Adipose tissue (tissue), 3 donors: ENCODE measurements around the gene C20orf96. TPM values are rescaled to one million over a fixed set of nuclear protein-coding genes. Genes with fewer than 3 reads are reported as not detected.
"Not testable (repeated sequence)": the region's sequence is repeated elsewhere in the genome, so short reads cannot be mapped to it uniquely, and the experiment has no call there.

Experiments used
- H3K27ac ChIP-seq: one replicate; pipeline ENCODE4 v1.5.1; 2013; ENCODE audit warnings: low read depth, low read length
- WGBS, 3 donors: extraction: QIAGEN DNeasy Blood & Tissue Kit; methylation state at CpG; one replicate each; pipeline ENCODE4 v1.1.7; 2013; 5-methylcytosine and 5-hydroxymethylcytosine counted together
- polyA plus RNA-seq, 3 donors: library from polyadenylated mRNA; stranded (reverse); fragments of 200-250 nt; gene quantifications; one replicate each; pipeline ENCODE4 v1.2.3, GENCODE V29; 2013
- donor health status: healthy with polysubstance abuse.
- donor health status: Bipolar disorder and iron deficiency.
- donor health status: healthy.

C20orf96 gene
- polyA plus RNA-seq, 3 donors = 3.4 to 6.2 (median 3.5) TPM

DNA sequence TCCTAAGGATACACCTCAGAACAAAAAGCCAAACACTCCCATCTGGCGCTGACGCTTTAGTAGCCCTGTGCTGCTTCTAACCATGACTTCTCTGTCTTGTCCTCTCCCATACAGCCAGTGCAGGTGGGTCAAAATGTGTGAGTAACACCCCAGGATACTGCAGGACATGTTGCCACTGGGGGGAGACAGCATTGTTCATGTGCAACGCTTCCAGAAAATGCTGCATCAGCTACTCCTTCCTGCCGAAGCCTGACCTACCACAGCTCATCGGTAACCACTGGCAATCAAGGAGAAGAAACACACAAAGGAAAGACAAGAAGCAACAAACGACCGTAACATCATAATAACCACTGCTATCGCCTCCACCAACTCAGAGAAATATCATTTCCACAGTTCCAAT lies 31.6 kb downstream of the C20orf96 start:
- no peak overlapping the region for H3K27ac ChIP-seq
- WGBS, 3 donors = 37 to 51% (median 42%) methylated on average over 8 of the region's 8 CpGs

- H3K27ac ChIP-seq = no peak overlapping the region
- WGBS, 3 donors = 34 to 65% (median 60%) methylated on average over 4 of the region's 4 CpGs
Measured at GRCh38 chr20:258269-258858, 32.2 kb downstream of the C20orf96 start.

DNA sequence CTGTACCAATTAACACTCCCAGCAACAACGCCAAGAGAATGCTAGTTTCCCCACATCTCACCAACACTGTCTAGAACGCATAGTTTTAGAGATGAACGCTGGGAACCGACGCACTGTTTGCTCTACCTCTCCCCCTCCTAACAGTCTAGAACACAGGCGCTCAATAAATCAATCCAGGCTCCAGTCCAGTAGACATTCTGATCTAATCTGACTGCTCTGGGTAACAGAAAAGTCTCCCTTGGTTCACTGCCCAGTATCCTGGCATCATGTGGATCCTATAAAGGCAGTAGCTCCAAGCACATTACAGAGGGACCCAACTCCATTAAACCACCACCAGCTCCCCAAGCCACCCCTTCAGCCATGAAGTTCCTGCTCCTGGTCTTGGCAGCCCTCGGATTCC lies 33.1 kb downstream of the C20orf96 start, which contains the start of gene DEFB132:
TSS of gene DEFB132 (plus strand) at position 306 of the 400 bp plus-strand sequence. CDS start at position 361, 55 bp downstream.
- 16 to 80% (median 74%) methylated on average over 7 of the region's 7 CpGs for WGBS, 3 donors
- no peak within 1 kb of the TSS for H3K27ac ChIP-seq

DNA sequence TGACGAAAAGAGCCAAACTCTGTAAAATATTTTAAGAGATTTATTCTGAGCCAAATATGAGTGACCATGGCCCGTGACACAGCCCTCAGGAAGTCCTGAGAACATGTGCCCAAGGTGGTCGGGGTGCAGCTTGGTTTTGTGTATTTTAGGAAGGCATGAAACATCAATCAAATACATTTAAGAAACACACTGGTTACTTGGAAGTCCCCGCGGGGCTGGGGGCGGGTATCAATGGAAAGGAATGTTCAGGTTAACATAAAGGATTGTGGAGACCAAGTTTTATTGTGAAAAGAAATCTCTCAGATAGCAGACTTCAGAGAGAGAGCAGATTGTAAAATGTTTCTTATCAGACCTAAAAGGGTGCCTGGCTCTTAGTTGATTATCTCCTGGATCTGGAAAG lies 37.1 kb downstream of the C20orf96 start:
- H3K27ac ChIP-seq = not testable (repeated sequence)
- WGBS, 3 donors = 41 to 56% (median 50%) methylated on average over 6 of the region's 6 CpGs

GRCh38 chr20:252801-253200 lies 37.7 kb downstream of the C20orf96 start:
- H3K27ac ChIP-seq = no peak overlapping the region
- 76 to 82% (median 77%) methylated on average over 2 of the region's 2 CpGs for WGBS, 3 donors

- WGBS, 3 donors = 34 to 62% (median 40%) methylated on average over 2 of the region's 2 CpGs
- H3K27ac ChIP-seq = no peak overlapping the region
Measured at GRCh38 chr20:251354-251753, 39.2 kb downstream of the C20orf96 start.

DNA sequence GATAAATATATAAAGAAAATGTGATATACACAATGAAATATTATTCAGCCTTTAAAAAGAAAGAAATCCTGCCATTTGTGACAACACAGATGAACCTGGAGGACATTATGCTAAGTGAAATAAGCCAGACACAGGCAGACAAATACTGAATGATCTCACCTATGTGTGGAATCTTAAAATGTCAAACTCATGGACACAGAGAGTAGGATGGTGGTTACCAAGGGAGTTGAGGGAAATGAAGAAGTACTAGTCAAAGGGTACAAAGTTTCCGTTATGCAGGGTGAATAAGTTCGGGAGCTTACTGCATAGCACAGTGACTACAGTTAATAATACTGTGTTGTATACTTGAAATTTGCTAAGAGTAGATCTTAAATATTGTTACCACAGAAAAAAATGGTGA lies 47.6 kb downstream of the C20orf96 start:
- H3K27ac ChIP-seq = no peak overlapping the region
- 85 to 89% (median 86%) methylated on average over 2 of the region's 2 CpGs for whole genome bisulfite sequencing, 3 donors

- 44 to 68% (median 44%) methylated on average over 3 of the region's 3 CpGs for WGBS, 3 donors
- H3K27ac ChIP-seq = no peak overlapping the region
Measured at GRCh38 chr20:237929-238328, 52.6 kb downstream of the C20orf96 start.

DNA sequence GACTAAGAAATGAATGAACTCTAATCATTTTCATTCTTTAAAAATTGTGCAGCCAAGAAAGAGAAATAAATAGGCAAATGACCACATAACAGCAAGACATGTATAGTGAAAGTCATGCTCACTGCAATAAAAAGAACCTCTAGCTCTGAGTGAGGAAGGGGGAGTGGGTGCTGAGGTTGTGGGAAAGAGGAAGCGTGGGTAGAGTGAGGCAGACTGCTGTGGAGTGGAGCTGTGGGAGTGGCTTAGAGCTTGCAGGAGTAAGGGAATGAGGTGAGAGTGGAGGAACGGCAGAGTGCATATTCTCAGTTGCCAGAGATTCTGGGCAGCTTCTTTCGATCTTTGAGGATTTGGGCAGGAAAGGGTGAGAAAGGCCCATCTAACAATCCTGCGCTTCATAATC lies 53.1 kb downstream of the C20orf96 start:
- H3K27ac ChIP-seq = no peak overlapping the region
- WGBS, 3 donors = 15 to 61% (median 24%) methylated on average over 4 of the region's 4 CpGs

DNA sequence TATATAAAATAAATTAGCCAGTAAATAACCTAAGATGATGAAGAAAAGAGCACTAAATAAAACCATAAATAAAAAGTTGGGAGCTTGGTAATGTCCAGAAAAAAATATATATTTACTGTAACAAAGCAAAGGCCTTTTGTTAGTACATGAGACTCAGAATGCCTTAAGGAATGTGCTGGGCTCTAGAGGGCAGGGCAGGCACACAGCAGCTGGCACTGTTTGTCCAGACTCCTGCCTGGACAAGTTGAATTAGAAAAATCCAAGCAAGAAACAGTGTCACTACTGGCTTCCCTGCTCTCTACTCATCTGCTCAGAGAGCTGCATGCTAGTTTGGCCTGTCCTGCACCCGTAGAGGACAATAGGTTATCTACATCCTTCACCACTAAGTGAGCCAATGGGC lies 54.7 kb downstream of the C20orf96 start:
- H3K27ac ChIP-seq = no peak overlapping the region
- 65 to 69% (median 66%) methylated on average over 1 of the region's 1 CpG for WGBS, 3 donors

DNA sequence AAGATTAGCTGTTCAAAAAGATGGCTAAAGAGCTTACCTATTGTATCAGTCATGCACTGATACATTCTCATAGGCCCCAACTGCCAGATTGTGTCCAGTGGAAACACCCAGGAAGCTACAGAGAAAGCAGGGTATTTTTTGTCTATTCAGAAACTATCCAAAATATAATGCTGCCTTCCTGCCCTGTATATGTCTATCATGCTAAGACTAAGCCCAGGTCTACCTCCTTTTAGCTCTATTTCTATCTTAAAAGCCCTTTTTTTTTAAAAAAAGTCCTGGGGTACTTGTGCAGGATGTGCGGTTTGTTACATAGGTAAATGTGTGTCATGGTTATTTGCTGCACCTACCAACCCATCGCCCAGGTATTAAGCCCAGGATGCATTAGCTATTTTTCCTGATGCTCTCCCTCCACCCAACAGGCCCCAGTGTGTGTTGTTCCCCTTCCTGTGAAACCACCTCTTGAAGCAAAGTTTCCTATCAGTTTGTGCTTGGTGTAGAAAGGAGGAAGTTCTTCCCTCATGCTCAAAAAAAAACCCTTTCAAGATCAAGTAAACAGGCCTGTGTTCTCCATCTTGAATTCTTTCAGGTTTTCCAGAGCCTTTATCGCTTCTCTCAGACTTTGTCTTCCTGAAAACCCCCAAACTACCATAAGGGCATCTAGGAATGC lies 63.0 kb downstream of the C20orf96 start:
- H3K27ac ChIP-seq = no peak overlapping the region

GRCh38 chr20:226958-227357 lies 63.6 kb downstream of the C20orf96 start, which contains the start of gene DEFB129:
Gene DEFB129, plus strand, starts transcription at chr20:227258. Its CDS starts 31 bp downstream, at chr20:227289.
- 67 to 84% (median 77%) methylated on average over 3 of the region's 3 CpGs for WGBS, 3 donors
- no peak within 1 kb of the TSS for H3K27ac ChIP-seq

More for the DNA sequence above, 63.0 kb downstream of the C20orf96 start:
- WGBS, 3 donors = 56 to 69% (median 67%) methylated on average over 3 of the region's 3 CpGs

- 72 to 87% (median 87%) methylated on average over 3 of the region's 3 CpGs for WGBS, 3 donors
Measured at GRCh38 chr20:225879-226278, 64.7 kb downstream of the C20orf96 start.

GRCh38 chr20:221258-221830 lies 69.2 kb downstream of the C20orf96 start:
- WGBS, 3 donors = 35 to 46% (median 45%) methylated on average over 1 of the region's 1 CpG
- no peak overlapping the region for H3K27ac ChIP-seq

More at GRCh38 chr20:225879-226278, 64.7 kb downstream of the C20orf96 start:
- H3K27ac ChIP-seq = not testable (repeated sequence)

Other genes with a start within 250 kb of the C20orf96 start
- not detected for gene DEFB125, start 203.1 kb downstream of the C20orf96 start, polyA plus RNA-seq
- gene DEFB126, start 148.2 kb downstream of the C20orf96 start, polyA plus RNA-seq = not detected
- not detected for gene DEFB127, start 133.3 kb downstream of the C20orf96 start, polyA plus RNA-seq
- gene DEFB128, start 101.0 kb downstream of the C20orf96 start, polyA plus RNA-seq = not detected
- not detected for gene DEFB129, start 63.5 kb downstream of the C20orf96 start, polyA plus RNA-seq
- 1 to 10 TPM in 2 of 3 donors, under 1 TPM in 1; 0.06 to 1.9 (median 1.2) TPM for gene DEFB132, start 33.0 kb downstream of the C20orf96 start, polyA plus RNA-seq
- 1 to 10 TPM; 4.1 to 8.9 (median 7.8) TPM for gene ZCCHC3, start 6.8 kb upstream of the C20orf96 start, polyA plus RNA-seq
- gene SOX12, start 34.8 kb upstream of the C20orf96 start, polyA plus RNA-seq = 1 to 10 TPM; 2.1 to 3.3 (median 2.4) TPM
- gene NRSN2, start 56.4 kb upstream of the C20orf96 start, polyA plus RNA-seq = 10 to 100 TPM in 2 of 3 donors, 1 to 10 TPM in 1; 9.8 to 26.4 (median 21.6) TPM
- 10 to 100 TPM in 1 of 3 donors, 1 to 10 TPM in 2; 5.4 to 12.9 (median 7.9) TPM for gene TRIB3, start 90.0 kb upstream of the C20orf96 start, polyA plus RNA-seq
- 10 to 100 TPM; 58.7 to 81.0 (median 65.6) TPM for gene RBCK1, start 117.5 kb upstream of the C20orf96 start, polyA plus RNA-seq
- gene TBC1D20, start 171.8 kb upstream of the C20orf96 start, polyA plus RNA-seq = 10 to 100 TPM; 11.6 to 27.3 (median 25.0) TPM